SW 1271 (cell line): ENCODE data around the gene CLSTN1.
"Not testable (repeated sequence)": the region's sequence is repeated elsewhere in the genome, so short reads cannot be mapped to it uniquely, and the experiment has no call there.

Source experiments
- DNase-seq, 2 experiments: peaks; one replicate each; lab custom pipeline; 2025; lab: John Stamatoyannopoulos, UW

CLSTN1 gene

GRCh38 chr1:9762446-9762845 lies 61.3 kb downstream of the CLSTN1 start:
- not testable (repeated sequence) for DNase-seq

GRCh38 chr1:9761855-9762254 lies 61.9 kb downstream of the CLSTN1 start:
- DNase-seq: no peak

- no peak for DNase-seq
These were observed 62.9 kb downstream of the CLSTN1 start for GRCh38 chr1:9760824-9761223.

GRCh38 chr1:9759939-9760338 lies 63.8 kb downstream of the CLSTN1 start:
- DNase-seq: no peak

GRCh38 chr1:9758559-9759121 lies 65.1 kb downstream of the CLSTN1 start:
- no peak for DNase-seq

GRCh38 chr1:9755441-9755995 lies 68.2 kb downstream of the CLSTN1 start:
- no peak for DNase-seq

- DNase-seq: no peak
These were observed 70.6 kb downstream of the CLSTN1 start for GRCh38 chr1:9753121-9753531.

- DNase-seq: no peak
These were observed 71.8 kb downstream of the CLSTN1 start for GRCh38 chr1:9751971-9752370.

GRCh38 chr1:9749361-9749760 lies 74.4 kb downstream of the CLSTN1 start:
- DNase-seq: no peak

GRCh38 chr1:9748391-9748790 lies 75.4 kb downstream of the CLSTN1 start:
- not testable (repeated sequence) for DNase-seq

GRCh38 chr1:9746651-9747050 lies 77.1 kb downstream of the CLSTN1 start:
- DNase-seq: no peak

GRCh38 chr1:9746211-9746610 lies 77.6 kb downstream of the CLSTN1 start:
- no peak for DNase-seq

GRCh38 chr1:9744106-9744799 lies 79.5 kb downstream of the CLSTN1 start:
- DNase-seq: no peak

- DNase-seq: no peak
These were observed 86.1 kb downstream of the CLSTN1 start for GRCh38 chr1:9737671-9738070.

- DNase-seq: no peak
These were observed 86.7 kb downstream of the CLSTN1 start for GRCh38 chr1:9737057-9737456.

GRCh38 chr1:9736241-9736640 lies 87.5 kb downstream of the CLSTN1 start:
- DNase-seq: no peak

- no peak for DNase-seq
These were observed 88.0 kb downstream of the CLSTN1 start for GRCh38 chr1:9735800-9736199.

- no peak for DNase-seq
These were observed 90.5 kb downstream of the CLSTN1 start for GRCh38 chr1:9733160-9733789.

GRCh38 chr1:9732123-9732971 lies 91.4 kb downstream of the CLSTN1 start:
- no peak for DNase-seq

GRCh38 chr1:9731561-9731960 lies 92.2 kb downstream of the CLSTN1 start:
- no peak for DNase-seq

GRCh38 chr1:9731051-9731537 lies 92.7 kb downstream of the CLSTN1 start:
- no peak for DNase-seq
